Left lobe of liver (tissue), 1 donor: Measurements from ENCODE around the gene PMM2. TPM values are rescaled to one million over a fixed set of nuclear protein-coding genes. Genes with fewer than 3 reads are reported as not detected.

Experiments
- total RNA-seq: library from RNA; stranded (reverse); gene quantifications from one replicate; pipeline ENCODE4 v1.2.1, GENCODE V29; 2021
- donor health status: DM: no; HTN: yes; CAD: no.

The PMM2 gene
- total RNA-seq, 1 donor from 2014 or later = 22.9 TPM

Other genes with a start within 250 kb of the PMM2 start
- gene TMEM114, start 207.3 kb upstream of the PMM2 start, total RNA-seq = not detected
- gene METTL22, start 176.1 kb upstream of the PMM2 start, total RNA-seq = 14.9 TPM
- 378 TPM for gene ABAT, start 123.2 kb upstream of the PMM2 start, total RNA-seq
- gene TMEM186, start 200 bp upstream of the PMM2 start, total RNA-seq = 7.5 TPM
- gene CARHSP1, start 71.2 kb downstream of the PMM2 start, total RNA-seq = 62.5 TPM
- gene LITAFD, start 84.5 kb downstream of the PMM2 start, total RNA-seq = not detected
- gene USP7, start 166.1 kb downstream of the PMM2 start, total RNA-seq = 44.3 TPM